Activated CD4-positive, CD25-positive, alpha-beta regulatory T cell treated with anti-CD3 and anti-CD28 coated beads, Interleukin-2, amount 50 U/mL, for 16 hours (primary cell): Measurements from ENCODE around the gene QRSL1.
"Not testable (repeated sequence)": the region's sequence is repeated elsewhere in the genome, so short reads cannot be mapped to it uniquely, and the experiment has no call there.

Experiments used
- DNase-seq: peaks from one replicate; pipeline ENCODE4 v3.0.0-alpha.2; 2020; ENCODE audit warnings: low read depth, low spot score

Gene QRSL1

DNA sequence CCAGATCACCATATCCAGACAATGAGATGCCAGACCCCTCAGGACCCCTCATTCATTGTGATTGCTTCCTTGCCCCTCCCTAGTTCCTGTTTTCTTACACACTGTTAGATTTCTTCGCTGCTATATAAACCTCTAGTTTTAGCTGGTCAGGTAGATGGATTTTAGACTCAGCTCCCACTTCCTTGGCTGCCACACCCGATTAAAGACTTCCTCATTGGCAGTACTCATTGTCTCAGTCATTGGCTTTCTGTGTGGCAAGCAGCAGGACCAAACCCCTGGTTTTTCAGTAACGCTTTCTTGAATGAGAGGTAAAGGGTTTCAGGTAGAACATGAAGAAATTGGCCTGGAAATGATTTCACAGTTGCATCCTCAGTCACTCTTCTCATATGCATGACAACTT is 47.9 kb downstream of the QRSL1 start:
- no peak for DNase-seq

DNA sequence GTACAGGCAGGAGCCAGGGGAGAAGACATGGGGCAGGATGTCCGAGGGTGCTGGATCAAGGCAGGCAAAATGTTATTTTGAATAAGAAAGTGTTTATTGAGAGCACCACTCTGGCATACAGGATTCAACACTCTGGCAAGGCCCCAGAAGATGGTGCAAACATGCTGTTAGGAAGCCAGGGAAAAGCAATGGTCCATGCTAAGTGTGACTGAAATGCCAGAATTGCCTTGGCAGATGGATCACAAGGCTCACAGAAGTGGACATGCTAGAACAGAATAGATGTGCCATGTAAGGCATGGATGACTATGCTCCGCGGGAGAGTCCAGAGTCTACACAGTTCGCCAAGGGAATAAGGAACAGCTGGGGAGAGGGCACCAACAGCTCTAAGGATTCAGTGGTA is 54.6 kb downstream of the QRSL1 start:
- no peak for DNase-seq

DNA sequence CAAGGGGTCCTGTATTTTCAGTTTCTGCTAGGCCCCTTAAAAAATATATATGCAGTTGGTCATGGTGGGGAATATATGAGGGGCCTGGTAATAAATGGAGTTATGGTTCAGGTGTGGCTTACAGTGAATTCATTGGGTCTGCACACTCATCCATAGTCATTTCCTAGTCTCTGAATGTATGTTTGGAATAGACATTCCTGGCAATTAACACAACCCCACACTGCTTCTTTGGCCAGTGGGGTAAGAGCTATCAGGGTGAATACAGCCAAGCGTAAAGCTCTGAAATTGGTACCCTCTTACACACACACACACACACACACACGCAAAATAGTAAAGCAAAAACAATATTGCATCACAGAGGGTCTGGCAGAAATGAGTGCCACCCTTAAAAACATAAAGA is 56.5 kb downstream of the QRSL1 start:
- DNase-seq: no peak

DNA sequence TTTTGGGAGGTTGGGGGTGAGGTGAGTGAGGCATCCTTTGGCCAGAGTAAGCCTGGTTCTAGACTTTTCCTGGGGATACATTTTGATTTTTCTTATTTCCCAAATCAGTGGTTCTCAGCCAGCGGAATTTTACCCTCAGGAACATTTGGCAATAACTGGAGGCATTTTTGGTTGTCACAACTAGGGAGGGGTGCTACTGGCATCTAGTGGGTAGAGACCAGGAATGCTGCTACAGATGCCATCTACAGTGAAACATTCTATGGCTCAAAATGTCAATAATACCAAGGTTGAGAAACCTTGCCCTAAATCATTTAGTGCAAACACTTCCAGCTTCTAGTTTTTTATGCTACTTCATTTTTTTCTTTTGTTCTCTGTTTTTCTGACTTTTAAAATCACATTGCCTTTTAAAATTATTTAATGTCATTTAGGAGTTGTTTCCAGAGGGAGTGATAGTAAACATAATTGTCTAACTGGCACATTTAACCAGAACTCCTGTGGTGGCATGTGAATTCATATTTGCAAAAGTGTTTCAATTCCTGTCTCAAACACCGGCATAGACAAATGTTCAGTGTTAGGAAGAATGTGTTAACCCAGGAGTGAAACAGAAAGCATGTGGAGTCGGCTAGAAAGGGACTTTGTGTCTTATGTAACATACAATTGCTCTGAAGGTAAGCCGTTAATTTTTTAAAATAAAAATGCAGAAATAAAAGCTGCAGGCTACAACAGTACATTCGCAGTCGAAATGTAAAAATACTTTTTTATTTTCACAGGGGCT is 59.0 kb downstream of the QRSL1 start:
- no peak for DNase-seq

DNA sequence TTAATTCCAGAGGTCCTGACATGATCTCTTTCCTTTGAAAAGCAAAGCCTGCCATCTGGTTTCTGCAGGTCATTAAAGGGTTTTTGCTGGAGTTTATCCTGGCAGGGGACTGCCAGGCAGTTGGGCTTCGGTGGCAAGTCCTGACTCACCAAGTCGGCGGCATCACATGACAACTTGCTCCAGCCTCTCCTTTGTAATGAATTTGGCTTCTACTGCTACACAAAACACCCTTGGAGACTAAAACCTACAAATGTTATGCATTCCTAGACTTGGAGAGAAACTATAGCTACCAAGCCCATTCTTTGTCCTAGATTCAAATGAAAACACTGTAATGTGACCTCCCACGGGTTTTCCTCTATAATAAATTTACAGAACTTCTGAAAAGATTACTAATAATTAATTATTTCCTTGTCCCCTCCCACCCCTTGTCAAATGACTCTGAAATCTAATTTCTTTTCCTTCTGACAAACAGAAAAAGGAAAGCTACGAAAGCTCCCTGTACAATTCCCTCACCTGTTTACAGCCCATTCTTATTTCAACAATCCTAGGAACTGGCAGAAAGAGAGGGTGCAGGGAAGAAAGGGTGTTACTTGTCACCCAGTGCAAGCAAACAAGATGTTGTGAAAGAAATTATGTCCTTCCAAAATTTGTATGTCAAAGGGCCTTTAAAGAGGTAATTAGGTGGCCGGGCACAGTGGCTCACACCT is 62.9 kb downstream of the QRSL1 start:
- no peak for DNase-seq

DNA sequence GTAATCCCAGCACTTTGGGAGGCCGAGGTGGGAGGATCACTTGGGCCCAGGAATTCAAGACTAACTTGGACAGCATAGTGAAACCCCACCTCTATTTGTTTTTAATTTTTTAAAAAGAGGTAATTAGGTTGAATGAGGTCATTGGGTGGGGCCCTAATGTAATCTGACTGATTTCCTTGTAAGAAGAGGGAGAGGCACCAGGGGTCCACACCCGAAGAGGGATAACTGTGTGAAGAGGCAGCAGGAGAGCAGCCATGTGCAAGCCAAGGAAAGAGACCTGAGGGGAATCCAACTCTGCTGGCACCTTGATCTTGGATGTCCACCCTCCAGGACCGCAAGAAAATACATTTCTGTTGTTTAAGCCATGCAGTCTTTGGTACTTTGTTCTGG is 63.4 kb downstream of the QRSL1 start:
- DNase-seq: no peak

DNA sequence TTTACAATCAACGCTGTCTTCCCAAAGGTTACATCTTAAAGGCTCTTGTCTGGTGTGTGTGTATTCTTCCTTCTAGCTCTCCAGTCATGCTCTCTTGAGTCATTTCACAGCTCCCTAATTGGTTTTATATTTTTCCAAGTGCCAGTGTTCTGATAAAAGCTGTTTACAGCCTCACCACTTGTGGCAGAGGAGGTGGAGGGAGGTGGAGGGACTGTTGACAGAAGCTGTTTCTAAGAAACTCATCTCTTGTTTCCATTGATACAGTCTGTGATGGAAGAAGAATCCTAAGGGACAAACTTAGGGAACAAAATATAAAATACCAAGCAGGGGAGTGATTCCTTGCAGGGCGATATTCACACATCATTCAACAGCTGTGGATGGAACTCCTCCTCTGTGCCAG is 64.0 kb downstream of the QRSL1 start:
- DNase-seq: no peak

DNA sequence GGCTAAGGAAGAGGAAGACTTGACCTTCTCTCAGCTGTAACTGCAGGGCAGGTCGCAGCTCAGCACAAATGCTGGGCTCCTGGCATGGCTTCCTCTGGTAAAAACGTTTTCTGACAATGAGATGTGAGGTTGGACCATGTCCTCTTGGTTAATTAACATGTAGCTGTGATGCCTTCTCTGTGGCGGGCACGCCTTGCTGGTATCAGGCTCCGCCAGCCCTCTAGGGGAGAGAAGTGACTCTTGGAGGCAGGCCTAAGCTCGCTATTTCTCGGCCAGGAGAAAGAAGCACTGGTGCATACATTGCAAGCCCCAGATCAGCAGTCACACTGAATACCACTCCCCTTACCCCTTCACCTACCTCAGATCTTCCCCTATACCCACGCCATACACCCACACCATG is 65.0 kb downstream of the QRSL1 start:
- DNase-seq: no peak

DNA sequence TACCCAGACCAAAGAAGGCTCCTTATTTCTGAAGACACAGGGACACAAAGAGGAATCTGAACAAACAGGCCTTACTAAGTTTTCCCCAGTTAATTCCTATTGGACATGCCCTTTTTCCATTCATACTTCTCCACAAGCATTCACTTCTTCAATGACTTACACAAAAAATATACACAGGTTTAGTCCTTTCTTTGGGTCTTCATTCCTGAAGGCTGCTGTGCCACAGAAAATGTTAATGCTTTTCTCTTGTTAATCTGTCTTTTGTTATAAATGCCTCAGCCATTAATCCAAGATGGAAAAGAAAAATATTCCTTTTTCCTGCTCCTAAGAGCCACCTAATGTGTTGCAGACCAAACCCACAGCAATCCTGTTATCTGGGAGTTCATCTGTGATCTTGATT is 71.2 kb downstream of the QRSL1 start:
- DNase-seq: no peak

DNA sequence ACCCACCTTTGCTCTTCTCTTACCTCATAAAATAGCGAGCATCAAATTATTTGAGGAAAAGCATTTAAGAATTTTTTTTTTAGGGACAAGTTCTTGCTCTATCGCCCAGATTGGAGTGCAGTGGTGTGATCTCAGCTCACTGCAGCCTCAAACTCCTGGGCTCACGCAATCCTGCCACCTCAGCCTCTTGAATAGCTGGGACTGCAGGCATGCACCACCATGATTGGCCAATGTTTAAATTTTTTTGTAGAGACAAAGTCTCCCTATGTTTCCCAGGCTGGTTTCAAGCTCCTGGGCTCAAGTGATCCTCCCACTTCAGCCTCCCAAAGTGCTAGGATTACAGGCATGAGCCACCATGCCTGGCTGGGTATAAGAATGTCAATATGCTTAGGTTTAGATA is 71.8 kb downstream of the QRSL1 start:
- DNase-seq: not testable (repeated sequence)

DNA sequence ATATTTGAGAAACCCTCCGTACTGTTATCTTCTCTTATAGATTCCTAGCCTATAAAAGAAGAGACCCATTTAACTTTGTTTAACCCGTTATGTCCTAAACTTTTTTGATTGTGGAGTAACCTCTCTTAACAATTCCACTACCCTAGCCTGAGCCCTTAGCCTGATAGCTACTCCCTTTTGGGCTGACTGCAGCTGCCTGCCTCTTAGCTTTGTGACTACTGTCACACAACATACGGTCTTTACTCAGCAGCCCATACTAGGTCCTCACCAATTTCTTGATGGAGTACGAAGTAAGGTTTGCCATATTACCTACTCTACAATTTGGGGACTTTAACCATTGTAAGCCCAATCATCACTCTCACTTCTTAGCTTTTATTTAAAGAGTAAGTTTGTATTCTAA is 72.7 kb downstream of the QRSL1 start:
- DNase-seq: no peak

DNA sequence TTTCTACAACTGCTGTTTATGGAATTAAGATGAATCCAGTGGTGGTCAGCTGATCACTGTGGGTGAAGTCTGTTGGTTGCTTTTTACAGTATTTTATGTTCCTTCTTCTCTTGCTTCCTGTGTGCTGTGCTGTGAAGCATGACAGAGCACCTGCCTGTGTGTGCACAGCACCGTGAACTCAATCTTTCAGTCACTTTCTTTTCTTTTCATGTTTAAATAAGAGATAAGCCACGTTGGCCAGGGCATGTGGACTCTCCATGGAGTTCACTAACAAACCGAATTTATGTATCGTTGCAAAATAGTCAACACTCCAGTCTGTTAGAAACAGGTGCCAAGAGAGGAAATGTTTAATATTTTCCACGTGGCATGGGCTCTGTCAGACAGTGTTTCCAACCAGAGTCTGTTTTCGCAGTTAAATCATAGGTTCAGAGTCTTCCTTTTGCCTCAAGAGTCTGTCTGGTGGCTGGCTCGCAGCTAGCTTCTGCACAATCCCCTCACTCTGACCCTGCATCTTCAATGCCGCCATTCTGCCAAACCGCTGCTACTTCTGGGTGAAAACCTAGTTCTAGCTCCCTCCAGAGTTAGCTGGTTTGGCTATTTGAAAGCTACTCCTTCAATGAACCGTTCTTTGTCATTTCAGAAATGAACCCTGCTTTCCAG is 73.2 kb downstream of the QRSL1 start:
- DNase-seq: no peak

DNA sequence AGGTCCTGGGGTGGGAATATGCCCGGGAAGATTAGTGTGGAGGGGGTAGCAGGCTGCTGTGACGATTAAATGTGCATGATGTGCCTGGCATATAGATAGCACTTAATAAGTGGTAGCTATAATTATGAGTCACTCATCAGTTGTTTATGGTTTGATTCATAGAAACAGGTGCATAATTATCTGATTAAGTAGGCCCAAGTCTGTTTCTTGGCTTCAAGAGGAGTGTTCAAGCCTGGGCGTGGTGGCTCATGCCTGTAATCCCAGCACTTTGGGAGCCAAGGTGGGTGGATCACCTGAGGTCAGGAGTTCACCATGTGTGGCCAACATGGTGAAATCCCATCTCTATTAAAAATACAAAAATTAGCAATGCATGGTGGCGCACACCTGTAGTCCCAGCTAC is 74.9 kb downstream of the QRSL1 start:
- no peak for DNase-seq

DNA sequence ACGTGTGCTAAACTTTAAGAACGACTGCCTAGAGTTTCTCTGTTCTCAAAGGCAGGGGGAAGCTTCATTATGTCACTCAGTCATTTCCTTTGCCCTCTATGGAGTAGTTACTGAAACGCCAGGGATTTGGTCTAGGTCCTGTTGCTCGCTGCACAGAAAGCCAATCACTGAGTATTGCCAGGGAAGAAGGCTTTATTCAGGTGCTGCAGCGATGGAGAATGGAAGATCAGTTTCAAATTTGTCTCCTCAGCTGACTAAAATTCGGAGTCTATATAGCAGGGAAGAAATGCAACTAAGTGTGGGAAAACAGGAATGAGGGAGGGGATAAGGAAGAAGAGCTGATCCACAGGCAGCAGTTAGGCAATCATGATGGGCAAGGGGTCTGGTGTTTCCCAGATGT is 75.8 kb downstream of the QRSL1 start:
- no peak for DNase-seq

DNA sequence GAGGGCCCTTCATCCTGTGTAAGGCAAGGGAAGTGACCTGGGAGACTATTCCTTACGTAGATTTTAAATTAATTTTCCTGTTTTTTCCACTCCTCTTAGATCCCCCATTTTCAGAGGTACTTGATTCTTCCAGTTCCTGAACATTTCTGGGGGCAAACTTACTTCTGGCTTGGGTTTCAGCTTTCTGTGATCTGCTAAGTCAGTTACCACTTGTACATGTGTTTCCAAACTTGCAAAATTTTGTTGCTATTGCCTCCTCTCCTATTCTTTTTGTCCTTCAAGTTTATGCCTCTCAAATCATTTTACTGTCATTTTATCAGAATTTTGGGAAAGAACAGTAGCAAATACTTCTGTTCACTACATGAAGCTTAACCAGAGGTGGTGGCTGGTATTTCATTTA is 81.2 kb downstream of the QRSL1 start:
- DNase-seq: no peak

DNA sequence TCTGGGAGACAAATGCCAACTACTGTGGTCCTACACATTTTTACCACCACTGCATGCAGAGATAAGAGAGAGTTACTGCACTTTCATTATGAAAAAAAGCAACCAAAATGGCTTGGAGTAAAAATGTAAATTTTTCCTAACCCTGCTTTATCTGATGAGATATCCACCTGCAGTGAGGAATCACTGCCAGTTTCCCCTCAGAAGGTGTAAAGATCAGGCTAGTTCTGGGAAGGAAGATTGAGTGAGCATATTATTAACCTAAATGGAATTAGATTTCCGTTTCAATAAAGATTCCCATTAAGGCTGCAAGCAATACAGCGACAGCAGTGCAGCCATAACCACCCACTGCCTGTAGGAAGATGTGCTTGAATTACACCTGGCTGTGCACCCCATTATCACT is 84.9 kb downstream of the QRSL1 start:
- no peak for DNase-seq

DNA sequence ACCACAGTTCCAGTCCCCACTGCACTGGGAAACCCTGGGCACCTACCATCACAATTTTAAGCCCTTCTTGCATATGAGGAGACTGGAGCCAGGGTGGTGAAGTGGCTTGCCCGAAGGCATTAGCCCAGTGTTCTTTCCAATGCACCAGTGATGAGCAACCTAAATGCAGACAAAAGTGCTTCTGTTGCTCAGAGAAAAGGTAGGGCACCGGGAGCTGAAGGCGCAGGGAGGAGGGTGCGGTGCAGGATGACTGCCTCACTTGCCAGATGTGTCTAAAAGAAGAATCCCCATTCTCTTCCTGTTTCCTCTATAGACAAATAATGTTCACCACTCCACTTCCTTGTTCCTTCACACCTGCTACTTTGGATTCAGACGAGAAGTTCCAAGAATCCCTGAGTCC is 86.5 kb downstream of the QRSL1 start:
- DNase-seq: no peak

DNA sequence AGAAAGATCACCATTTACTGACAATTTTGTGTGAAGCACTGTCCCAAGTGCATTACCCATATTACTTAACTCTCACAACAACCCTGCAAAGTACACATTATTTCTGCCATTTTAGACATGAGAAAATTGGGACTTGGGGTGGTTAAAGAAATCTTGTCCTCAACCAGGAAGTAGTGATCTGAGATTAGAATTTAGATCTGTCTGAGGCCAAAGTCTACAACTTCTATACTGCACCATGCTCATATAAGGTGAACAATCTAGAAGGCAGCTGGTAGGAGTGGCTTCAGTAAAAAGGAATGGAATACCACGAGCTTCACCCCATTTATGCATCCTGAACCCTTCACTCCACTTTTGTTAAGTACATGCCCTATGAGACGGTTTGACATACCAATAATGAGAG is 87.6 kb downstream of the QRSL1 start:
- no peak for DNase-seq
